Measurements from ENCODE around the gene TMEM128.
"Not testable (repeated sequence)": the region's sequence is repeated elsewhere in the genome, so short reads cannot be mapped to it uniquely, and the experiment has no call there.

The TMEM128 gene

DNA sequence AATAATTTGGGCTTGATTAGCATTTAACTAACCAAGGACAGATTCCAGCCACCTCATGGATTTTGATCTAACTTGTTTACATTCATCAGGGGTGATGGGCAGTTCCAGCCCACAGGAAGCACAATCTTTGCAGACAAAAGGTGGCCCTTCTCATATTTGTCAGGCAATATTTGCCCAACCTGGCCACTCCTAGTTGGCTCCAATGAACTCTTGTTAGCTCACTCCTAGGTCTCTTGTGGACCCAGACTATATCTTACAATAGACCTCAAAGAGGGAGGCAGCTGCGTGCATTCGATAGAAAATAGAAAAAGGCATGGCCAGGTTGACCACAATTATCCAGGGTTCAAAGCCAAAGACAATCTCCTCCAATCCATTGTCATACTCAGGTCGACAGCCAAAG is 59.5 kb downstream of the TMEM128 start:
- not testable (repeated sequence) for DNase-seq (ENCODE audit: low read depth)

All from activated gamma-delta T cell treated with anti-CD3 and anti-CD28 coated beads, Interleukin-2, amount 50 U/mL, for 16 hours (primary cell).